HG02763 (cell line): ENCODE measurements around the gene MAST4.

Experiments used
- ATAC-seq: cut with Tn5 transposase; IDR thresholded peaks from one replicate; pipeline ENCODE4 v1.9.1; 2021; ENCODE audit warnings: mild to moderate bottlenecking, moderate library complexity; ENCODE audit not compliant: unreplicated experiment

Gene MAST4

DNA sequence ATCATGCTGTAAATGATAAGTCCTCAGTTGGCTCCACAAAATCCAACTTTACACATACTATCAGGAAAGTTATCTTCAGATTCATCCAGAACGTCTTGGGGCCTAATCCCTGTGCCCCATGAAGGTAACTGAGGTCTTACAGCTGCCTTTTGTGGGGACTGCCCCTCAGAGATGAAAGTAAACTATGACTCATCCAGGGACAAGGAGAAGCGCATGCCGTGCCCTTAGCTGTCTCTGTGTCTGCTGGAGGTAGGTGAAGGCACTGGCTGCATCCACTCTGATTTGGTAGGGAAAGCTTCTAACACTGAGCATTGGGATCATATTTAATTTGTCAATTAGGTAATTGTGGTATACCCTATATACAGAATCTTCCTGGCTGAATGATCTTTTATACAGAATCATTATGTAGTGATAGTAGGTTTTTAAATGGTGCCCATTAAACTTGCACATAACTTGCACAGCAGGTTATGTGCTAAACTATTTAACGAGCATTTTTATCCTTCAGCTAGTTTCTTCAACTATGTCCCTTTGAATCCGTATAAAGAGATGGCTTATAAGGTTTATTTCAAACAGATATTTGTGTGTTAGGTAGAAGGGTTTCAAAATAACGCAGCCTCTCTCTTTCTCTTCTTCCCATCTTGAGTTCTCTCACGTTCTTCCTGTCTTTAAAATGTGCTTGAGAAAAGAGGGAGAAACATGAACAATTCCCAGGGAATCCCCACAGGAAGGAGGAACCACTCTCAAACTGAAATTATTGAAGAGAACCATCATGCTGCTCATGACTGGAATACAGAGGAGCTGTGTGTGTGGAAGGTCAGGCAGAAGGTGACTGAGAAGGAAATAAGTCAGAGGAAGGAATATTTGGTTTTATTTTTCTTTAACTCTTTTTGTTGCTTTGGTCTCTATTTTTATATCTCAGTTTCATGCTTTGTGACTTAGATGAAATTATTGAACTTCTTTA, 349.5 kb downstream of the MAST4 start:
- ATAC-seq, result peak; percentile 92

- no peak for ATAC-seq
Measured at GRCh38 chr5:66947458-66947857, 351.3 kb downstream of the MAST4 start.

- no peak for ATAC-seq
Measured at GRCh38 chr5:66949066-66949465, 352.9 kb downstream of the MAST4 start.

GRCh38 chr5:66952153-66952552, 356.0 kb downstream of the MAST4 start:
- ATAC-seq, result no peak

DNA sequence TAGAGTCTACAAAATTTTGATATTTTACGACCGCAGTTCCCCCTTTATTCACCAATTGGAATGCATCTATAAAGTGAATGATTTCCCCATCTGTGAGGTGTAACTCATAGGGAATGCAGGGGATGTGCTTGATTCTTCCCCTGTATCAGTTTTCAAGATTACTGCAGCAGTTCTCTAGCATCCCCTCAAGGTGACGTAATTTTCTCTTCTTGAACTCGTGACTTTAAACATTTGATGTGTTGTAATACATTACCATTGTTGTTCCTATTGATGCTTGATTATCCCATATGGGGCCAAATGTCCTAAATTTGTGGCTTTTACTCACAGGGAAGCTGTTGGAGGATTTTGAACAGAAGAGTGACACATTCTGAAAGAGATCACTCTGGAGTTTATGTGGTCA, 360.2 kb downstream of the MAST4 start:
- ATAC-seq, result no peak

DNA sequence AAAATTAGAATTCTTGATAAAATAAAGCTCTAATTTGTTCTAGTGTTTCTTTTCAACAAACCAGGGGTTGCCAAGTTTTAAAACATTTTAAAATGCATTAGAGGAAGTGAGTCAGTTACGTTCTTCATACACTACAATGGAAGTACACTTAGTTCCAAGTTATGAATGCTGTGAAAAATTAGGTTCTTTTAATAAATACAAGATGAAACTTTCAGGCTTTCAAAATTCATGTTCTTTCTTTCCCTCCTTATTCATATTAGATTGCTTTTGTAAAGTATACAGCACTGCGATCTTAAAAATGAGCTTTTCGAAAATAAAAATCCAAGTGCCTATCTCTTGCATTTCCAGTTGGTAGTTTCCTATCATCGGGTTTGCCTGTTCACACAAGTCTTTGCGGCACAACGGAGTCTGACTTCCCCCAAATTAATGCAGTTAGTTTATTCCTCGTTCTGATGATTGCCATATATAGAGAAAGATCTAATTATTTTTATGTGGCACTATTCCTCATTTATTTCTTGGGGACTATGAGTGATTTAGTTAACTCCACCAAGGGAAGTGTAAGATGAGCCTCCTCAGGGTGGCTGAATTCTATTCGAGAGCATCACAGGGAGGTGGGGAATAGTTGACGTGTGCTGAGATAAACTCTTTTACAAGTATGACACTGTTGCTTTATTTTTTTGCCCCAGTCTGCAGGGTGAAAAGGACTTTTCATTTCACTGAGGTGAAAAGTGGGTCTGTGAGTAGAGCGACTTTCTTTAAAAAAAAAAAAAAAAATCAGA, 362.2 kb downstream of the MAST4 start:
- no peak for ATAC-seq

GRCh38 chr5:66958980-66959641, 362.9 kb downstream of the MAST4 start:
- ATAC-seq, result no peak

- no peak for ATAC-seq
Measured at GRCh38 chr5:66959653-66960052, 363.5 kb downstream of the MAST4 start.

DNA sequence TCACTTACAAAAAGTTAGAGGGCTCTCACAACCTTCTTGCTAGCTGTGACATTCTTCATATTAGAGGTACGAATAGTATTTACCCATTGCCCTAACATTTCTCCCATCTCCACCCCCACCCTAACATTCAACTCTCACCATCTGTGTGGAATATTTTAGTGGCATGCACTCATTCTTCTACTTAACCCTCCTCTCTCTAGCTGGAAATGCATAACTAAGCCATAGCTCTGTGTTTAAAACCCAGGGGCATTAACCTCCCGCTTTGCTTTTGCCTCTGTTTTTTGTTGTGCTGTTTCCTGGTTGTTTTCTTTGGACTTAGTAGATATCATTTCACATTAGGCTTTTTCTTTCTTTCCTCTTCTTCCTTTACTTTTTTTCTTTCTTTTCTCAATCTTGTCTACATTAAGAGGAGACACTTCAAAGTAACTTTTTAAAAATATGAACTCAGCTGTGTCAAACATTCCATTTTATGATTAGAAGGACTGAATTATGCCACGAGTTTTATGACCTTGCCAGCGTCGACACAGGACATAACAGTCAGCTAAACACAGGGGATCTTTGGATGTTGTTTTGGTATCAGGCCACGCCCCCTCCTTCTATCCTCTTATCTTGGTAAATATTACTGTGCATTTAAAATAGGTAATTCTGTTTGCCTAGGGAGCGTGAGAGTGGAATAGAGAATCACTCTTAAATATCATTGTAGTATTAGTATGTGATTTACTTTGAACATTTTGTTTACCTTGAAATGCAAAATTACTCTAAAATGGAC, 364.4 kb downstream of the MAST4 start:
- ATAC-seq, result no peak

DNA sequence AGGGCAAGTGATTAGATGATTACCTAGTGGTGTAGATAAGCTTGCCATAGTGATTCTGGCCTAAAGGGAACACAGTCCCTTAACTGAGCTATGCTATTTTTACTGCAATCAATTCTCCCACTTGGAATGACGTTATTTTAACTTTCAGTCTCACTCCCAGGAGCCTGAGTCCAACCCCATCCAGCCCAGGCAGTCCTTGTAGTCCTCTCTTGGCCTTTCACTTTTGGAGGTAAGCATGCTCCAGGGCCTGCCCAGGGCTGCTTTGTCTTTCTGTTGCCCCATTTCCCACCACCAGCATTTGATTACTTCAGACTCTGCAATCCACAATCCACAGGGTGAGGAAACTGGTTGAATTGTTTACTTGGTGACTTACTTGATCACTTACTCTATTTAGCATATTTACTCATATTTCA, 367.4 kb downstream of the MAST4 start:
- no peak for ATAC-seq

DNA sequence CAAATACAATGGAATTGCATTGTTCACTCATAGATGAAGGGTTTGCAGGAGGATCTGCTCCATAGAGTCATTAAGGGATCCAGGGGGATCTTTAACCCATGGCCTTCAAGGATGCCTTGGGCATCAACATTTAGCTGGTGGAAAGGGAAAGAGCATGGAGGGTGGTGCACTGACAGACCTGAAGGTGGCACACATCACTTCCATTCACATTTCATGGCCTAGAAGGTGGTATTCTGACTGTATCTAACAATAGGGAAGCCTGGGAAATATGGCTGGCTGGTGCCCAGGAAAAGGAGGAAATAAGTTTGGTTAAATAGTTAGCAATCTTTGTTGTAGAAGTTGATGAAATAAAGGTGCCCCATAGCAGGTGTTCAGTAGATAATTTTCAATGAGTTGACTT, 370.2 kb downstream of the MAST4 start:
- ATAC-seq, result no peak

- ATAC-seq, result no peak
Measured at GRCh38 chr5:66967102-66967501, 370.9 kb downstream of the MAST4 start.

- ATAC-seq, result no peak
Measured at GRCh38 chr5:66967826-66968262, 371.7 kb downstream of the MAST4 start.

GRCh38 chr5:66969484-66969883, 373.3 kb downstream of the MAST4 start:
- ATAC-seq, result no peak

DNA sequence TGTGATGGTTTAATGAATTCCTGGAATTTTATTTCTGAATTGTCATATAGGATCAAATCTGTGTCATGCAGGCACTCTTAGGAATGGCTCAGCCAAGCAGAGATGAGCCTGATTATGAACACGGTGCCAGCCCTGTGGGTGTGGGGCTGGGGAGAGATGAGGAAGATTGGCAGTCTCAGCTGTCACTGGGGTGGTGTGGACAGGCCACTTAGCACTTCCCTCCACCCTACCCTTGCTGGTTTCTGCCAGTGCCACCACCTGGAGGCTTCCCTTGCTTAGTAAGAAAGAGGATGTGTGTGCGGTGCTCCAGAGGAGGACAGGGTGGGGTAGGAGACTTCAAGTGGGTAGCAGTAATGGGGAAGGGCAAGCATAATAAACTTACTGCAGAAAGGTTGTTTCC, 373.8 kb downstream of the MAST4 start:
- no peak for ATAC-seq

GRCh38 chr5:66972004-66972403, 375.8 kb downstream of the MAST4 start:
- no peak for ATAC-seq

DNA sequence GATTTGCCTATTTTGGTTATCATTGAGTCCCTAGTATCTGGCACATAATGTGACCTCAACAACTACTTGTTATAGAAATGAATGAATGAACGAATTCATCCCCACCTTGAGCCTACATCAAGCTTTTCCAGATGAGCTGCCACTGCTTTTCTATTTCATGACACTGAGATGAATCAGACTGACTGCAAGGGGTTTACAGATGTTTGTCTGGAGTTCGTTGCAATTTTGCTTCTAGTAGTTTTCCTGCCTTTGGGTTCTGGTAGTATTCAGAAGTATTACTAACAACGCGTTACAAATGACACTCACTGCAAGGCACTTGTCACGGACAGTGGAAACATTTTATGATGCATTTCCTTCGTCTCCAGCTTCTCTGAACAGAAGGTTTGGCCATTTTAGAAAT, 378.1 kb downstream of the MAST4 start:
- ATAC-seq, result no peak

DNA sequence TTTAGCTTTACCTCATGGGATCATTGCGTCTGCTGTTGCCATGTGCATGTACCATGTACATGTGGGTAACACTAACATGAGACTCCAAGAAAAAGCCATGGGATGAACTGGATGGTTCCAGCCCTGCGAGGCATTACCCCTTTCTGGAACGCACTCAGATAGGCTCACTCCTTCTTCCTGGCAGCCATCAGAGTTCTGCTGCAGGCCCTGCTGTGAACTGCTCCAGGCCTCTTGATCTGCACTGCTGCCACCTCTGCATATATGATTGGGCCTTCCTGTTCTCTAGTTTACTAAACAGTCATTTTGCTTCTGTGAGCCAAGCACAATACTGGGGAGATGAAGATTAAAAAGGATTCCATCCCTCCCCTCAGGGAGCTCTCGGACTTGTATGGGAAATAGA, 379.9 kb downstream of the MAST4 start:
- no peak for ATAC-seq

DNA sequence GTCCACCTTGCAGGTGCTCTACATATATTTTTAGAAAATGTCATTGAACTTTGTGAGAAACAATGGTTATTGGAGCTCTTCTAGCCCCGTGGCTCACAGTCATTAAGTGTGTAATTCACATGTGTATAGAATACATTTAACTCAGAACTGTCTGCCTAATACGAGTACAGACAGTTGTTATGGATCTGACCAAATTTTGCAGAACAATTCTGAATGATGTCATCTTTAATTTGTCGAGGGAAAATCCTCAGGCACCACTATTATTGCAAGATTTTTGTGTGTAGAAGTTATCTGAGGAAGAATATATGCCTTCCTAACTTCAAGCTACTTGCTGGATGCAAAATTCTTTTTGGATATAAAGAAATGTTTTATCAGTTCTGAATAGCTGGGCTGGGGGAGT, 383.5 kb downstream of the MAST4 start:
- ATAC-seq, result no peak

DNA sequence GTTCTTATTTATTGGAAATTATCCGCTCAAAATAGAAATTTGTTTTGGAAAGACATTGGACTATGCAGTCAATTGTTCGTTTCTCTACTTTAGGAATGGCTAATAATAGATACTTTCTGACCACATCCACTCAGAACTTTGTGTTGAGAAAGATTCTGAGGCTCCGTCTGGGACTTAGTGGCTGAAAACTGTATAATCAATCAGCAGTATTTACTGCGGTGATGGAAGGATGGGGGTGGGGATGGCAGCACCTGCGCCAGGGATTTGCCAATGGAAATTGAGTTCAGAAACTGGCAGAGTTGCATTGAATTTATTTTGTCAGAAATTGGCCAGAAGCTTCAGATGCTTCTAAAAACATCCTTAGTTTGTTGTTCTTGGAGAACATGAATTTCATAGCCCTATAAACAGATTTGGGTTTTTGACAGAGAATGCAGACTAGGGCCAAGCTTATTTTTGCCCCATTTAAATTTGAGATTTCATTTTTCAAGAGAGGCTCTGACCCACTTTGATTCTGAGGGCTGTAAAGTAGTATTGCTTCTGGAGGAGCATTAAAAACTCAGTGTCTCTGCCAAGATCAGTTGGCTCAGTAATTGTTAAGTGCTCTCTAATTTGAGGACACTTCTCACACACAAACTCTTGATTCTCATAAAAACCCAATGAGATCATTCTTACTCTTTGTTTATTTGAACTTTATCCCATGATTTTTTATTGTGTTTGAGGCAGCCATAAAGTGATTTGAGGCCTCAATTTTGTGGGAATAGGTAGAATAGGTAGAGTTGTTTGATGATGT, 385.3 kb downstream of the MAST4 start:
- ATAC-seq, result no peak
